ENCODE data around the gene SLC22A15.
A peak's percentile ranks its signal among the peaks of the same experiment; 100 is the strongest.
"Not testable (repeated sequence)": the region's sequence is repeated elsewhere in the genome, so short reads cannot be mapped to it uniquely, and the experiment has no call there.

Gene SLC22A15

DNA sequence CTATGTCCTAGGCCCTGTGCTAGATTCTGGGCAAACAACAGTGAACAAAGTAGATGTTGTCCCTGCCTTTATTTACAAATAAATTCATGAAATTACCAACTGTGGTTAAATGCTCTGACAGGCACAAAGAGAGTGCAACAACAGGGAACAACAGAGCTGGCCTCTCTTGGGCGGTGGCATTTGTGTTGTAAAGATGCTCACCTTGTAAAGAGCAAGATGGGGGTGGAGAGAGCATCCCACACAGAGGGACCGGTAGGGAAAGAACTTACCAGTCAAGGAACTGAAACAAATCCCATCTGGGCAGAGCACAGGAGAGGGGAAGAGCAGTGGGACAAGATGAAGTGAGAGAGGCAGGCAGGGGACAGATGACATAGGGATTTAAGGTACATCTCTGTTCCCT, 21.6 kb upstream of the SLC22A15 start:
- H3K4me1 ChIP-seq (ENCODE audit: control insufficient read depth in 1 of 2, insufficient read depth in 2 of 2, low read length in 2 of 2): peaks cover 0 to 9% of the 10 kb centered on the region in 2 donors
- no peak overlapping the region for H3K27ac ChIP-seq (ENCODE audit: low read depth, low read length)
- no peaks in the 10 kb centered on the region for H3K9me3 ChIP-seq (ENCODE audit: control insufficient read depth in 1 of 2, low read length in 2 of 2)
- H3K4me3 ChIP-seq (ENCODE audit: low read depth in 1 of 2, low read length in 2 of 2): no peak overlapping the region
- H3K36me3 ChIP-seq (ENCODE audit: control insufficient read depth in 1 of 2, insufficient read depth in 2 of 2, low read length in 2 of 2): no peaks in the 10 kb centered on the region
- no peak overlapping the region for H3K9ac ChIP-seq (ENCODE audit: low read depth in 1 of 2, low read length in 2 of 2)
- no peaks in the 10 kb centered on the region for H3K27me3 ChIP-seq (ENCODE audit: control insufficient read depth in 1 of 2, insufficient read depth in 2 of 2, low read length in 2 of 2)

DNA sequence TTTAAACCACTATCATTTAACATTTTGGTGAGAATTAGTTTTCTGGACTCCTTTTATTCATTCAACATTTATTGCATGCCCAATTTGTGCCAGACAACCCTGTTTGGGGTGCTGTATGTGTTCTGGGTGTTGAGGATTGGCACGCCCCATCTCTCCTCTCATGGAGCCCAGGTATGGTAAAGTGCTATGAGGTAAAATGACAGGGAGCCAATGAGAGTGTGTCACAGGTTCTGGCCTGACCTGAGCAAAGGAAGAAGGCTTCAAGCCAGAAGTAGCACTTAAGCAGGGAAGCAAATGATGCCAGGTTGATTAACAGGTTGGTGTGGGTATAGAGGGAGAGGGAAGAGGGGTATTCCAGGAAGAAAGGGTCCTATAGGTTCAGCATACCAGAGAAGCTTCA, 21.1 kb upstream of the SLC22A15 start:
- Histone ChIP-seq H3K9me3 (ENCODE audit: control insufficient read depth in 1 of 2, low read length in 2 of 2) (no peaks in the 10 kb centered on the region), H3K36me3 (ENCODE audit: control insufficient read depth in 1 of 2, insufficient read depth in 2 of 2, low read length in 2 of 2) (no peaks in the 10 kb centered on the region), H3K27ac (ENCODE audit: low read depth, low read length) (no peak overlapping the region), H3K27me3 (ENCODE audit: control insufficient read depth in 1 of 2, insufficient read depth in 2 of 2, low read length in 2 of 2) (no peaks in the 10 kb centered on the region), H3K9ac (ENCODE audit: low read depth in 1 of 2, low read length in 2 of 2) (no peak overlapping the region), H3K4me1 (ENCODE audit: control insufficient read depth in 1 of 2, insufficient read depth in 2 of 2, low read length in 2 of 2) (peaks cover 0 to 9% of the 10 kb centered on the region in 2 donors), H3K4me3 (ENCODE audit: low read depth in 1 of 2, low read length in 2 of 2) (no peak overlapping the region)

GRCh38 chr1:115958866-115959265, 17.4 kb upstream of the SLC22A15 start:
- Histone ChIP-seq H3K4me1 (ENCODE audit: control insufficient read depth in 1 of 2, insufficient read depth in 2 of 2, low read length in 2 of 2) (no peaks in the 10 kb centered on the region), H3K27ac (ENCODE audit: low read depth, low read length) (no peak overlapping the region), H3K36me3 (ENCODE audit: control insufficient read depth in 1 of 2, insufficient read depth in 2 of 2, low read length in 2 of 2) (no peaks in the 10 kb centered on the region), H3K4me3 (ENCODE audit: low read depth in 1 of 2, low read length in 2 of 2) (no peak overlapping the region), H3K27me3 (ENCODE audit: control insufficient read depth in 1 of 2, insufficient read depth in 2 of 2, low read length in 2 of 2) (no peaks in the 10 kb centered on the region), H3K9ac (ENCODE audit: low read depth in 1 of 2, low read length in 2 of 2) (no peak overlapping the region), H3K9me3 (ENCODE audit: control insufficient read depth in 1 of 2, low read length in 2 of 2) (no peaks in the 10 kb centered on the region)

DNA sequence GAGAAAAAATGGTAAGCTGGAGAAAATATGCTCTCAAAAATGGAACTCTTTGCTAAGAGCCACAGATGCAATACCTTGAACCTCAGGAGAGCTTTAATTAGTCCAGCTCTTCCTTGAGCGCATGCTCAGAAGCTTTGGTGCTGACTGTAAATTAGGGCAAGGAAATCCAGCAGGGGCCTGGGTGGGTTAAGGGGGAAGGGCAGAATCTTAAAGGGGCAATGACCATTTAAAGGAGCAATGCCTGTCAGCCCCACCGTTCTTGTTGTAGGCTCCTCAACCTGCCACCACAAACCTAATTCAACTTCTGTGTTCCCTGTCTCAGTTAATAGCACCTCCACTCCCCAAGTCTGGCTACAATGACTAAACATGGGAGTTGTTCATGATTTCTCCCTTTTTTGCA, 6.8 kb upstream of the SLC22A15 start:
- Histone ChIP-seq H3K27me3 (ENCODE audit: control insufficient read depth in 1 of 2, insufficient read depth in 2 of 2, low read length in 2 of 2) (peaks cover 0 to 8% of the 10 kb centered on the region in 2 donors), H3K9me3 (ENCODE audit: control insufficient read depth in 1 of 2, low read length in 2 of 2) (no peaks in the 10 kb centered on the region), H3K4me1 (ENCODE audit: control insufficient read depth in 1 of 2, insufficient read depth in 2 of 2, low read length in 2 of 2) (no peaks in the 10 kb centered on the region), H3K36me3 (ENCODE audit: control insufficient read depth in 1 of 2, insufficient read depth in 2 of 2, low read length in 2 of 2) (no peaks in the 10 kb centered on the region), H3K9ac (ENCODE audit: low read depth in 1 of 2, low read length in 2 of 2) (no peak overlapping the region), H3K27ac (ENCODE audit: low read depth, low read length) (no peak overlapping the region), H3K4me3 (ENCODE audit: low read depth in 1 of 2, low read length in 2 of 2) (no peak overlapping the region)

DNA sequence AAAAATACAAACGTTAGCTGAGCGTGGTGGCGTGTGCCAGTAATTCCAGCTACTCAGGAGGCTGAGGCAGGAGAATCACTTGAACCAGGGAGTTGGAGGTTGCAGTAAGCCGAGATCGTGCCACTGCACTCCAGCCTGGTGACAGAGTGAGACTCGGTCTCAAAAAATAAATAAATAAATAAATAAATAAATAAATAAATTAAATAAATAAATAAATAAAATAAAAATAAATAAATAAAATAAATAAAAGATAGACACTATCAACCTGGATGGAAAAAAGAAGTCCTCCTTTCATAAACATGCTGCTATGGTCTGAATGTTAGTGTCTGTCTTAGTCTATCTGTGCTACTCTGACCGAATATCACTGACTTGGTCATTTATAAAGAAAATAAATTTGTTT, 4.5 kb upstream of the SLC22A15 start:
- H3K4me3 ChIP-seq (ENCODE audit: low read depth in 1 of 2, low read length in 2 of 2); H3K9ac ChIP-seq (ENCODE audit: low read depth in 1 of 2, low read length in 2 of 2); H3K9me3 ChIP-seq (ENCODE audit: control insufficient read depth in 1 of 2, low read length in 2 of 2); H3K27me3 ChIP-seq (ENCODE audit: control insufficient read depth in 1 of 2, insufficient read depth in 2 of 2, low read length in 2 of 2); H3K36me3 ChIP-seq (ENCODE audit: control insufficient read depth in 1 of 2, insufficient read depth in 2 of 2, low read length in 2 of 2); H3K4me1 ChIP-seq (ENCODE audit: control insufficient read depth in 1 of 2, insufficient read depth in 2 of 2, low read length in 2 of 2); H3K27ac ChIP-seq (ENCODE audit: low read depth, low read length): not testable (repeated sequence)

GRCh38 chr1:115973154-115973553, 3.2 kb upstream of the SLC22A15 start:
- no peak overlapping the region for H3K9ac ChIP-seq (ENCODE audit: low read depth in 1 of 2, low read length in 2 of 2)
- no peaks in the 10 kb centered on the region for H3K9me3 ChIP-seq (ENCODE audit: control insufficient read depth in 1 of 2, low read length in 2 of 2)
- H3K4me3 ChIP-seq (ENCODE audit: low read depth in 1 of 2, low read length in 2 of 2): no peak overlapping the region
- peaks cover 8 to 13% of the 10 kb centered on the region in 2 donors for H3K27me3 ChIP-seq (ENCODE audit: control insufficient read depth in 1 of 2, insufficient read depth in 2 of 2, low read length in 2 of 2)
- H3K27ac ChIP-seq (ENCODE audit: low read depth, low read length): no peak overlapping the region
- no peaks in the 10 kb centered on the region for H3K36me3 ChIP-seq (ENCODE audit: control insufficient read depth in 1 of 2, insufficient read depth in 2 of 2, low read length in 2 of 2)
- H3K4me1 ChIP-seq (ENCODE audit: control insufficient read depth in 1 of 2, insufficient read depth in 2 of 2, low read length in 2 of 2): peaks cover 0 to 8% of the 10 kb centered on the region in 2 donors

DNA sequence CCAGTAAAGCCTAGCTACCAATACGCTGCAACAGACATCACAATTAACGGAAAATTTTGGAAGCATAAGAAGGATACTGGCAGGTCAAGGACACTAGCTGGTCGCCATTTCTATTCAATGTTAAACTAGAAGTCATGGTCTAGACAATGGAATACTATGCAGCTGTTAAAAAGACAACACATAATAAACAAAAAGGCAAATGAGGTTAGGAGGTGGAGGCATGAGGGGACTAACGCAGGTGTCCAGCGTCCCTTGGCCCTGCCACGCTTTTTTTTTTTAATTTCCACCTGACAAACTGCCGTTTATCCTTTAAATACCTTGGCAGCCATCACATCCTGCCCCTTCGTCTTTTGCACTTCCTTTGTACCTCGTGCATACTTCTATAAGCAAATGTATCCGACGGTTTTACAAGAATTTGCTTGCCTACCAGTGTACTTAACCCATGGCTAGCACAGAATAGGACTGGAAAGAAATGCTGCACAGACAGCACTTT, 698 bp upstream of the SLC22A15 start:
- H3K36me3 ChIP-seq (ENCODE audit: control insufficient read depth in 1 of 2, insufficient read depth in 2 of 2, low read length in 2 of 2): no peaks in the 10 kb centered on the region
- peaks cover 0 to 8% of the 10 kb centered on the region in 2 donors for H3K4me1 ChIP-seq (ENCODE audit: control insufficient read depth in 1 of 2, insufficient read depth in 2 of 2, low read length in 2 of 2)
- peak overlapping the region; percentile 41 to 44 for H3K9ac ChIP-seq (ENCODE audit: low read depth in 1 of 2, low read length in 2 of 2)
- H3K4me3 ChIP-seq (ENCODE audit: low read depth in 1 of 2, low read length in 2 of 2): peak overlapping the region; percentile 63 to 66
- H3K27ac ChIP-seq (ENCODE audit: low read depth, low read length): no peak overlapping the region
- no peaks in the 10 kb centered on the region for H3K9me3 ChIP-seq (ENCODE audit: control insufficient read depth in 1 of 2, low read length in 2 of 2)
- H3K27me3 ChIP-seq (ENCODE audit: control insufficient read depth in 1 of 2, insufficient read depth in 2 of 2, low read length in 2 of 2): peaks cover 6 to 8% of the 10 kb centered on the region in 2 donors

DNA sequence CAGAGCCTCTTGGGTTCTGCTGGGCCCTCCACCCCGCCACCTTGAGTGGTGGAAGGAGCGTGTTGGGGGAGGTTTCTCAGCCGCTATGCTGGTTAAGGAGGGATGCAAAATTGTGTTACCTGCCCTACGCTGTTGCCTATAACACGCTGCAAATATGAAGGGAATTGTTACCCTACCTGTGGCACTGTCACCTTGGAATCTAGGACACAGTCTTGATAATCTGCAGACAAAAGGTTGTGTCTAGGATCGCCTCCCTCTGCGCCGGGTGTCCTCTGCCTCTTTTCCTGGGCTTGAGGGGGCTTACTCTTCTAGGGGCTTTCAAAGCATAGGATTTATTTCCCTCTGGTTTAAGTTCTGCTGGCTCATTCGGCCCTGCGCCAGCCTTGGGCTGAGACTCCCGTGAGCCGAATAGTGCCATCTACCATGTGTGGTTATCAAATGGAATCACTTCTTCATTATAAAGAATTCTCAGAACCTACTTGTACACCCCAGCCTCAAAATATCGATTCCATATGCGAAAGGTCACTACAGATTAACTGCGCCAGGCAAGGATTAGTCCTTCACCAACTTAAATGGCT, 697 bp downstream of the SLC22A15 start:
- peak overlapping the region; percentile 65 to 69 for H3K4me3 ChIP-seq (ENCODE audit: low read depth in 1 of 2, low read length in 2 of 2)
- peaks cover 0 to 8% of the 10 kb centered on the region in 2 donors for H3K4me1 ChIP-seq (ENCODE audit: control insufficient read depth in 1 of 2, insufficient read depth in 2 of 2, low read length in 2 of 2)
- peak overlapping the region in 1 of 2 donors; percentile 46 for H3K9ac ChIP-seq (ENCODE audit: low read depth in 1 of 2, low read length in 2 of 2)
- H3K27me3 ChIP-seq (ENCODE audit: control insufficient read depth in 1 of 2, insufficient read depth in 2 of 2, low read length in 2 of 2): peaks cover 6 to 8% of the 10 kb centered on the region in 2 donors
- H3K27ac ChIP-seq (ENCODE audit: low read depth, low read length): peak overlapping the region; percentile 70
- H3K9me3 ChIP-seq (ENCODE audit: control insufficient read depth in 1 of 2, low read length in 2 of 2): no peaks in the 10 kb centered on the region
- H3K36me3 ChIP-seq (ENCODE audit: control insufficient read depth in 1 of 2, insufficient read depth in 2 of 2, low read length in 2 of 2): no peaks in the 10 kb centered on the region

GRCh38 chr1:115977499-115978258, 1.4 kb downstream of the SLC22A15 start:
- peaks cover 6 to 8% of the 10 kb centered on the region in 2 donors for H3K27me3 ChIP-seq (ENCODE audit: control insufficient read depth in 1 of 2, insufficient read depth in 2 of 2, low read length in 2 of 2)
- peak overlapping the region in 1 of 2 donors; percentile 65 for H3K4me3 ChIP-seq (ENCODE audit: low read depth in 1 of 2, low read length in 2 of 2)
- H3K9me3 ChIP-seq (ENCODE audit: control insufficient read depth in 1 of 2, low read length in 2 of 2): no peaks in the 10 kb centered on the region
- H3K36me3 ChIP-seq (ENCODE audit: control insufficient read depth in 1 of 2, insufficient read depth in 2 of 2, low read length in 2 of 2): no peaks in the 10 kb centered on the region
- no peak overlapping the region for H3K27ac ChIP-seq (ENCODE audit: low read depth, low read length)
- peaks cover 0 to 8% of the 10 kb centered on the region in 2 donors for H3K4me1 ChIP-seq (ENCODE audit: control insufficient read depth in 1 of 2, insufficient read depth in 2 of 2, low read length in 2 of 2)
- H3K9ac ChIP-seq (ENCODE audit: low read depth in 1 of 2, low read length in 2 of 2): no peak overlapping the region

GRCh38 chr1:115978292-115978941, 2.1 kb downstream of the SLC22A15 start:
- Histone ChIP-seq H3K27ac (ENCODE audit: low read depth, low read length) (no peak overlapping the region), H3K9me3 (ENCODE audit: control insufficient read depth in 1 of 2, low read length in 2 of 2) (no peaks in the 10 kb centered on the region), H3K9ac (ENCODE audit: low read depth in 1 of 2, low read length in 2 of 2) (no peak overlapping the region), H3K36me3 (ENCODE audit: control insufficient read depth in 1 of 2, insufficient read depth in 2 of 2, low read length in 2 of 2) (no peaks in the 10 kb centered on the region), H3K4me1 (ENCODE audit: control insufficient read depth in 1 of 2, insufficient read depth in 2 of 2, low read length in 2 of 2) (peaks cover 0 to 8% of the 10 kb centered on the region in 2 donors), H3K27me3 (ENCODE audit: control insufficient read depth in 1 of 2, insufficient read depth in 2 of 2, low read length in 2 of 2) (peaks cover 6 to 8% of the 10 kb centered on the region in 2 donors), H3K4me3 (ENCODE audit: low read depth in 1 of 2, low read length in 2 of 2) (no peak overlapping the region)

Measured in duodenal mucosa (tissue), 2 donors.